LHCN-M2 (cell line): ENCODE measurements around the gene CAMK2B. TPM values are rescaled to one million over a fixed set of nuclear protein-coding genes. Genes with fewer than 3 reads are reported as not detected.
A peak's percentile ranks its signal among the peaks of the same experiment; 100 is the strongest.

Experiments used
- DNase-seq: peaks from one replicate; pipeline ENCODE4 v3.0.0-alpha.2; 2012; ENCODE audit warnings: low read depth
- total RNA-seq: library from RNA; depleted of rRNA; stranded (reverse); fragments of >200 nt; gene quantifications from 2 replicates; pipeline ENCODE4 v1.2.3, GENCODE V29; 2014

The CAMK2B gene
- total RNA-seq, 1 experiment from 2014 or later = 0.06 TPM

- DNase-seq = no peak
Observed at GRCh38 chr7:44330331-44330730, 4.9 kb upstream of the CAMK2B start.

DNA sequence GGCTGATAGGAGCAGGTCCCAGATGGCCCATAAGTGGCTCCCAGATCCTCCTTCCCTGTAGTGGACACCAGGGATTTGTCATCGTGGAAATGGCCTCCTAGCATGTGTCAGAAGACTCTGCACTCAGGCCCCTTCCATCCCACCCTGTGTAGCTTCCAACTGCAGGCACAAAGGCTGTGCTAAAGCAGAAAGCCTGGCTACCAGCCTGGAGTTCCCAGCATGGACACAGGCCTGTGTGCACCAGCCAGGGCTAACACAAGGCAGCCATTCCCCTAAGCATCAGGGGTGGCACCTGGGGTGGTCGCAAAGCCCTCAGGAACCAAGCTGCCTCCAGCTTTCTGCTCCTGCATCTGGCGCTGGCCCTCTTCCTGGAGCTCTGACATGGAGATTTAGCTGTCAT is 4.5 kb upstream of the CAMK2B start:
- no peak for DNase-seq

- DNase-seq = no peak
Observed at GRCh38 chr7:44329081-44329480, 3.7 kb upstream of the CAMK2B start.

GRCh38 chr7:44327981-44328380 is 2.6 kb upstream of the CAMK2B start:
- peak; percentile 10 for DNase-seq

- DNase-seq = no peak
Observed at GRCh38 chr7:44326261-44327125, 1.1 kb upstream of the CAMK2B start.

DNA sequence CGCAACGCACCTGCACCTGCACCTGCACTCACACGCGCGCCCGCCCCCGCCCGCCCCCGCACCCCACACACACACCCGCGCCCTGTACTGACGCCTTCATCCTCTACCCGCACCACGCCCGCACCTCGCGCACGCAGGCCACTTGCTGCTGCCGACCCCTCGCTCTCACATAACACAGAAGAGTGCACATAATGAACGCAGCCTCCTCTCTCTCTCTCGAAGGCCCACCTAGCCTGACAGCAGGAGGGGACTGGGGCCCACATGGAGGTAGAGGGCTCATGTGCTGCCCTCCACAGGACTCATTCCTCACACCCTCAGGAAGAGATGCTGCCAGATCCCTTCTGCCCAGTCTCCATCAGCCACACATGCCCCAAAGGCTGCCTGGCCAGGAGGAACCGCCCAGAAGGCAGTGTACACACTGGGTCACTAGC is 432 bp upstream of the CAMK2B start:
- DNase-seq = no peak

DNA sequence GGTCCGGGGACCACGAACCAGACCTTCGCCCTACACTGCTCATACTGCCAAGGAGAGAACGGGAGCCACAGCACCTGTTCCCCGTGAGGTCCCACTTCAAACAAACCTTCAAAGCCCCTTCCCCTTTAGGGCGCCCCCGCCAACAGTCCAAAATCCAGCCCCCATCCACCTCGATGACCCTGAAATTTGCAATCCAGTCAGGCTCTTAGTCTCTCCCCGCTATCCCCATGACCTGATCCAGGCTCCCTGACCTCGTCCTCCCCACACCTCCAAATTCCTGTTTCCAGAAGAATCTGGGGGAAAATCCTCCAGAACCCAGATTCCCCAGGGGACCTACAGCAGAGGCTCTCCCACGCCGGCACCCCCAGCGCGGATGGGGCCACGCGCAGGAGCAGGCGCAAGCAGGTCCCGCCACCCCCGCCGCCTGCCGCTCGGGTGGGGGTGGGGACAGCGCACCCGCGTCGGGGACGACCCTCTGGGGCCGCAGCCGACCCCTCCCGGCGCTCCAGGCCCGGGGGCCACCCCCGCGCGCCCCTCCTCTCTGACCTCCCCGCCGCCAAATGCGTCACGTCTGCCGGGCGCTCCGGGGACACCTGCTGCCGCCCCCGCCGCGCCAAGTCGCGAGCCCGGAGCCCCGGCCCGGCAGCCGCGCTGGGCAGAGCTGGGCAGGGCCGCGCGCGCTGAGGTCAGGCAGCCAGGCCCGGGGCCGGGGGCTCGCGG is 753 bp downstream of the CAMK2B start:
- no peak for DNase-seq

- DNase-seq = no peak
Observed at GRCh38 chr7:44324204-44324480, 1.3 kb downstream of the CAMK2B start.

GRCh38 chr7:44323381-44324203 is 1.8 kb downstream of the CAMK2B start:
- DNase-seq = no peak

DNA sequence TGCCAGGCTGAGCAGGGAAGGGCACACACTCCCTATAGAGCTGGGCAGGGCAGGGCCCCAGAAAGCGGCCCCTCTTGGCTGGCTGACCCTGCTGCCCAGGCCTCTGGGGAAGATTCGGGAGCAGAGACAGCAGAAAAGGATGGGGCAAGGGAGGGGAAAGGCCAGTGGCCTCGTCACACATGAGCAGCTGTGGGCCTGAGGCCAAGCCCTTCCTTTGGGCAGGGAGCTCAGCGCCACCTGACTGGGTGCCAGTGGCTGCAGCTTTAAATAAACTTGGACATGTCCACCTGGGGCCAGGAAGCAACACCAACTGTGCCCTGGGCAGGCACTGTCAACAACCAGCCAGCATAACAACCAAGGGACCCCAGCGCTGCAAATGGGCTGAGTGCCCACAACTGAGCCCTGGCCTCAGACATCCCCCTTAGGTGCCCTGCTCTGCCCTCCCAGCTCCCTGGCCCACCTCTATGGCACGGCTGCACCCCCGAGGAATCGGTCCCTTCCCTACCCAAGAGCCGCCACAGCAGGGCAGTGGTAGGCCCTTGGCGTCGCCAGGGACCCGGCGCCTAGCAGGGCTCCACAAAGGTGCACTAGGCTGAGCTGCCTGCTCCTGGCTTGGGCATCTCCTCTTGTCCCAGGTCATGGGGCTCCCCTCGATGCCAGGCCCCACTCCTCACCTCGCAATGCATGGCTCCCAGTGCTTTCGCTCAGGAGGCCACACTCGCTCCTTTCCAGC is 2.6 kb downstream of the CAMK2B start:
- no peak for DNase-seq

DNA sequence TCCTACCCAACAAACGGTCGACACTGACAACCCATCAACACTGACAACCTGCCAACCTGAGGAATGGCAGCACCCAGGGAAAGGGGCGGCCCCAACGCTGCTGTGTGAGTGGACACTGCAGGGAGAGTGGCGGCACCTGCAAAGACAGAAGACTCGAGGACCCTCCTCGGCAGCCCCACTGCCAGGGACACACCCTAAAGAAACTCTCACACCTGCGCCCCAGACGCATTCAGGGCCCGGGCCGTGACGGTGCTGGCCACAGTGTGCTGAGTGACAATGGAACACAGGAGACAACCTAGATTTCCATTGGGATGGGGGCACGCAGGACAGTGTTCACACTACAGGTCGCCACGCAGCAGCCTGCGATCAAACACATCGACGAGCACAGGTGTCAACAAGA is 3.6 kb downstream of the CAMK2B start:
- no peak for DNase-seq

DNA sequence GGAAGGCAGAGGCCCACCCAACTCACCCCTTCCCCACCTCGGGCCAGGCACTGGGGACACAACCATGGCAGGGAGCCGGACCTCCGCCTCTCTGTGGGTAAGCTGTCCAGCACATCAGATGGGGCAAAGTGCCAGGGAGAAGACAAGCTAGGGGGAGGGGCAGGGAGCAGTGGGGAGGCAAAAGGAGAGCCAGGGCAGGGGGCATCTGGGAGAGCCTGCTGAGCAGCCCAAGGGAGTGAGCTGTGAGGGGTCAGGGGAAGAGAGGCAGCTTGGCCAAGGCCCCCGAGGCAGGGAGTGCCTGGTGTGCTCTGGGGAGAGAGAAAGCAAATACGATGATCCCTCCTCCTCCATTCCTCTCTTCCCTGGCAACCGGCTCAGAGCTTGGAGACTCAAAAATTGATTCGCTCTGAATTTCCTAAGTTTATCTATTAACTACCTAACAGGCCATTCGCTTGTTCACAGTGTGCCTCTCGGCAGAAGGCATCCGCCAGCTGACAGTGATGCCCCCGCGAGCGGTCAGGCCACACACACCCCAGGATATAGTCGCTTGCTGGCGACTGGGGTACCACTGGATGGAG is 4.5 kb downstream of the CAMK2B start:
- no peak for DNase-seq

DNA sequence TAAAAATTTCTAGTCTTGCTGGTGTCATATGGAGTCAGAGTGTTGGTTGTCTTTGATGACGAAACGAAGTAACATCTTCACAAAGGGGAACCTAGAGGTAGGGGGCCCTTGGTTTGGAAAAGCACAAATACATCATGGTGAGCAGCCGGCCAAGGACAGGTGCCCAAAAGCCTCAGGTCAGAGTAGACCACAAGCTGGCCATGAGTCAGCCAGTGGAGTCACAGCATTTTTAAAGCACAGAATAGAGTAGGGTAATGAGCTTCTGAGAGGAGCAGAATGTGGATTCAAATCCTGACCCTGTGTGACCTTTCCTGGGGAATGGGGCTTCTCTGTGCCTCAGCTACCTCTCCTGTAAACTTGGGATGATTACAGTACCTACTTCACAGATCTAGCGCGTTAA is 5.3 kb downstream of the CAMK2B start:
- peak; percentile 65 for DNase-seq

- no peak for DNase-seq
Observed at GRCh38 chr7:44318332-44318731, 7.1 kb downstream of the CAMK2B start.

DNA sequence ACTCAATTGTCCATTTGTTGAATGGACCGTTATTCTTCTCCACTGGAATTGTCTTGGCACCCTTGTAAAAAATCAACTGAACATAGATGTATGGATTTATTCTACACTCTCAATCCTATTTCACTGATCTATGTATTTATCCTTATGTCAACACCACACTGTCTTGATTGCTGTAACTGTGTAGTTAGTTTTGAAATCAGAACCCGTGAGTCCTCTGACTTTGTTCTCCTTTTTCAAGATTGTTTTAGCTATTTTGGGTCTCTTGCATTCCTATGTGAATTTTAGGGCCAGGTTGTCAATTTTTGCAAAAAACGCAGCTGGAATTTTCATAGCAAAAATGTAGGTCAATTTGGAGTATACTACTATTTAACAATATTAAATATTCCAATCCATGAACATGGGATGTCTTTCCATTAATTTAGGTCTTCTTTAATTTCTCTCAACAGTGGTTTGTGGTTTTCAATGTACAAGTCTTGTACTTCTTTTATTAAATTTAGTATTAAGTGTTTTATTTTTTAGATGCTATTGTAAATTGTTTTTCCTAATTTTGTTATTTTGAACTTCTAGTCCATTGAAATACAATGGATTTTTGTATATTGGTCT is 10.0 kb downstream of the CAMK2B start:
- no peak for DNase-seq

- DNase-seq = no peak
Observed at GRCh38 chr7:44313621-44314031, 11.8 kb downstream of the CAMK2B start.

DNA sequence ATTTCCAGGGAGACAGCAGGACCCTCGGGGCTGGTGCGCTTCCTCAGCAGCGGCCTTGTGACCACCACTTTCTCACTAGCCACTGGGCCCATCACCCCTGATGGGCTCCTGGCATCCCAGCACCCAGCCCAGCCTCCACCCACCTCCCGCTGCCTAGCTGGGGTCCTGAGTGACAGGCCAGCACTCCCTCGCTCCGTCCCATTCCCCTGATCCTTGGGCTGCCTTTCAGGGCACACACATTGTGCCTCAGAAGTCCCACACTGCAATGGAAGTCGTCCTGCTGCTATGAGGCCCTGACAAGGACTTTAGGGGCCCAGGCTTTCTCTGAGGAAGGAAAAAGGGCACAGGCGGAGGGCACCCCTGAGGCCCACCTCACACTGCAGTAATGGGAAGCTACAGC is 12.4 kb downstream of the CAMK2B start:
- DNase-seq = no peak

- no peak for DNase-seq
Observed at GRCh38 chr7:44311561-44312495, 13.6 kb downstream of the CAMK2B start.

DNA sequence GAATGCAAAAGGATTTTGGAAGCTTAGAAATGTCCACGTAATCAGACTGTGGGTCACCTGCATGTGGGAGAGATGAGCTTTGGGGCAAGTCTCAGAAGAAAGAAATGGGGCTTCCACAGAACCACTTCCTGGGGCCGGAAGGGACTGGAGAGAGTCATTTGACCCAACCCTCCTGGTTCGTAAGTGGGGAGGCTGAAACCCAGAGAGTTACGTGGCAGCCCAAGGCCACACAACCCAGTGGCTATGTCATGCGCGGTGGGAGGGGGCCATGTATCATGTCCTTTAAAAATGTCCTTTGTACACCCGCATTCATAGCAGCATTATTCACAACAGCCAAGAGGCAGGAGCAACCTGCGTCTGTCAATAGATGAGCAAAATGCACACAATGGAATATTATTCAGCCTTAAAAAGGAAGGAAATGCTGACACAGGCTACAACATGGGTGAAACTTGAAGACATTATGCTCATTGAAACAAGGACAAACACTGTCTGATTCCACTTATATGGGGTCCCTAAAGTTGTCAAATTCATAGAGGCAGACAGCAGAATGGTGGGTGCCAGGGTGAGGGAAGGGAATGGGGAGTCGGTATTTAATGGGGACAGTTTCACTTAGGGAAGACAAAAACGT is 15.1 kb downstream of the CAMK2B start:
- DNase-seq = no peak
